ENCODE results near the gene PWWP2B. TPM values are rescaled to one million over a fixed set of nuclear protein-coding genes. Genes with fewer than 3 reads are reported as not detected.

The PWWP2B gene
- total and polyA plus RNA-seq, 2 of the 4 experiments (the other 2 are of a cell fraction), result 1.7 to 2.2 TPM

GRCh38 chr10:132451506-132452215, 54.7 kb downstream of the PWWP2B start:
- peaks cover 6% of the 10 kb centered on the region; the same call in 1 of the 2 replicates for H3K27me3 ChIP-seq (ENCODE audit: control insufficient read depth, insufficient read depth, low read length)
- H3K36me3 ChIP-seq (ENCODE audit: control insufficient read depth, insufficient read depth, low read length), result no peaks in the 10 kb centered on the region
- no peak overlapping the region for H2BK15ac ChIP-seq (ENCODE audit: low read depth, low read length)
- no peak overlapping the region for H3K4ac ChIP-seq (ENCODE audit: low read depth, low read length)
- DNase-seq (no peak), ATAC-seq (ENCODE audit: low read depth) (no peak)
- ChIA-PET CTCF (no interaction called here), POLR2A (ENCODE audit: unreplicated experiment) (no interaction called here)
- H2BK20ac ChIP-seq (ENCODE audit: low read depth, low read length), result no peak overlapping the region
- no peak for TF ChIP-seq USF2 (IDR thresholded peaks at IDR 0.05; ENCODE audit: low read depth, low read length)
- TF ChIP-seq MAFK (IDR thresholded peaks at IDR 0.05; ENCODE audit: low read depth, low read length), result no peak
- no peak overlapping the region for H3K27ac ChIP-seq (ENCODE audit: insufficient read depth, low read length)
- no peak overlapping the region for H2AK5ac ChIP-seq (ENCODE audit: low read depth, low read length)
- H3K14ac ChIP-seq (replicated peaks; ENCODE audit: low read depth, low read length), result no peak overlapping the region
- no peak overlapping the region for H2BK5ac ChIP-seq (ENCODE audit: low read depth, low read length, poor library complexity, severe bottlenecking)
- no peak overlapping the region for H3K56ac ChIP-seq (ENCODE audit: extremely low read depth, insufficient read depth, low read length)
- H3K4me3 ChIP-seq (ENCODE audit: insufficient read depth, low read depth, low read length), result no peak overlapping the region
- no peak overlapping the region for H3K4me2 ChIP-seq (ENCODE audit: low read depth, low read length)
- H2AK9ac ChIP-seq (replicated peaks; ENCODE audit: low read depth, low read length, poor library complexity), result no peak overlapping the region
- H4K8ac ChIP-seq (ENCODE audit: low read depth in 2 of 2, low read length in 2 of 2), result no peak overlapping the region
- no peak overlapping the region for H3K9ac ChIP-seq (ENCODE audit: low read depth, low read length)
- dilution Hi-C loops (cut with HindIII; ENCODE audit: low sequenced_read_pairs, unreplicated experiment), result no loop called here
- in situ Hi-C loops (cut with MboI; ENCODE audit: low sequenced_read_pairs), result loop anchor here (5.0 kb wide), 1 partner anchor 59 kb away; no protein-coding TSS in a partner anchor
- H4K20me1 ChIP-seq (ENCODE audit: insufficient read depth, low read length), result no peaks in the 10 kb centered on the region
- peaks cover 12% of the 10 kb centered on the region for H3K4me1 ChIP-seq (ENCODE audit: control insufficient read depth, insufficient read depth, low read length)
- no peak overlapping the region for H4K5ac ChIP-seq (ENCODE audit: low read depth, low read length)
- no peaks in the 10 kb centered on the region for H3K79me1 ChIP-seq (ENCODE audit: low read depth in 1 of 2, low read length in 2 of 2)
- no peaks in the 10 kb centered on the region for H3K9me3 ChIP-seq (ENCODE audit: control insufficient read depth, insufficient read depth, low read length)
- H3K23ac ChIP-seq (ENCODE audit: low read depth, low read length), result no peak overlapping the region
- intact Hi-C loops (cut with micrococcal nuclease), result no loop called here
- peak overlapping the region; percentile 32 for H2AFZ ChIP-seq (replicated peaks; ENCODE audit: low read length, poor library complexity)
- H2BK120ac ChIP-seq (ENCODE audit: low read depth, low read length), result no peak overlapping the region
- H3K9me1 ChIP-seq (ENCODE audit: insufficient read depth, low read length), result no peaks in the 10 kb centered on the region
- no peak overlapping the region for H4K91ac ChIP-seq (ENCODE audit: insufficient read depth, low read depth, low read length)
- no TSS peak for BruUV-seq (replicated peaks)
- 83% methylated on average over 7 of the region's 18 CpGs; no CpG with 5 or more reads in 1 of the 2 experiments for whole genome bisulfite sequencing, 2 experiments (ENCODE audit: extremely low coverage in 2 of 2, insufficient read length in 1 of 2)
- H3K18ac ChIP-seq (ENCODE audit: low read depth, low read length), result no peak overlapping the region

All from IMR-90 (cell line).